Stimulated activated CD4-positive, alpha-beta T cell treated with anti-CD3 and anti-CD28 coated beads, Interleukin-2, amount 100 ng/mL, for 24 hours (primary cell): ENCODE measurements around the gene SH2D7.

Experiments
- DNase-seq, 2 donors: peaks; one replicate each; pipeline ENCODE4 v3.0.0-alpha.2; 2020

Gene SH2D7

DNA sequence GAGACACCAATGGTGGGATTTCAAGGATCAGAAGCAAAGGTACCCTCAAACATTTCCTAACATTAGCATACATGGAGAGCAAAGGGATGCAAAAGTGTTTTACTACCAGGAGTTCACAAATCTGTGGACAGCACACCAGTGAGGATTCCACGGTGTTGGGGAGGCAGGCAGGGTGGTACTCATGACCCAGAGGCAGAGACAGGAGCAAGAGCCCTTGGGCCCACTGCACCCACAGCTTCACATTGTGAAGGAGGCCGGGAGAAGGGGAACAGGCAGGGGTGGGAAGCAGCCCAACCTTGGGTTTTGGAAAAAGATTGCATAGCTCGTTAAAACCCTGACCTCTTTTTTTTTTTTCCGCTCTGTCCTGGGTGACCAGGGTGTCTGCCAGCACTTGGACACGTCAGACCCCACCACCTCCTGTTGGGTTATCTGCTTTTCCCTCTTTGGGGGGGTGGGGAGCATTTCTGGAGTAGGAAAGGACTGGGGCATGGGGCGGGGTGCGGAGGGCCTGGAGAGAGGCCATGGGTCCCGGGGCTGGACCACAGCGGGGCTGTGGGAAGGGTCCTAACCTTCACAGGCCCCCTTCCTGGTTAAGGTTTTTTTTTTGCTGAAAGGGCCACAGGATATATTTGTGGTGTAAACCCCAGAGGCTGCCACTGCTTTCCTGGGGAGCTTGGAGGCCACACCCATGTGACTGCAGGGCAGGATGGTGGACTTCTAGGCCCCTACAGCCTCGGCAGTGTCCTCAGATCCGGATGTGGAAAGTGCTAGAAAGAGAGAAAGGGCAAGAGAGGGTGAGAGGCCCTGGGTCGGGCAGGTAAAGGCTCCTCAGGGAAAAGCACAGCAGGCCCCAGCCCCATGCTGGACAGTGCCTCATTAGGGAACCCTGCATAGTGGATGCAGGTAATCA, 12.5 kb downstream of the SH2D7 start:
- no peak for DNase-seq

DNA sequence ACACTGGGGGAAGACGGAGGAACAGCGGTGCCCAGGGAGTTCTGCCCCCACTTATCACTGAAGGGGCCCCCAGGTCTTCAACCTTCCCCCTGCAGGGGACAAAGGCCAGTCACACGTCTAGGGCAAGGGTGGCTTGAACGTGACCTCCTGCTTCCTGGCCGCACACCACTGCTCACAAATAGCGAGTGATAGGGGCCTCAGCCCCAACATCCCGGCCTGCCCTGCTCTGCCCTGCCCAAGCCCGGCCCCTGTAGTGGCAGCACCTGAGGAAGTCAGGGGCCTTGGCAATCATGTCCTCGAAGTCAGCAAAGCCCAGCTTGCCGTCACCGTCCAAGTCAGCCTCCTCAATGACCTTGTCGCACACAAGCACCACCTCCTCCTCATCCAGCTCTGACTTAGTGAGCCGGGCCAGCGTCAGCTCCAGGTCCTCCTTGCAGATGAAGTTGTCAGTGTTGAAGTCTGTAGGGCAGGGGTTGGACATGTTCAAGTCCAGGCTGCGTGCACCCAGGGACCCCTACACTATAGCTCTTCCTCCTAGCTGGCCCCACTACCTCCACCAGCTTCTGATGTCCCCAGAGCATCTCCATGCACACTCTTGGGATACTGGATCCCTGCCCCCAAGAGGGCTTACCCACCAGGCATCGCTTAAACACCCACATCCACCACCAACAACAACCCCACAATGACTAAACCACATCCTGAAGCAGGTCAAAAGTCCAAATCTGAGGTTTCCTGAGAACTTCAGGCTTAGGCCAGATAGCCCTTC, 13.3 kb downstream of the SH2D7 start:
- no peak for DNase-seq

DNA sequence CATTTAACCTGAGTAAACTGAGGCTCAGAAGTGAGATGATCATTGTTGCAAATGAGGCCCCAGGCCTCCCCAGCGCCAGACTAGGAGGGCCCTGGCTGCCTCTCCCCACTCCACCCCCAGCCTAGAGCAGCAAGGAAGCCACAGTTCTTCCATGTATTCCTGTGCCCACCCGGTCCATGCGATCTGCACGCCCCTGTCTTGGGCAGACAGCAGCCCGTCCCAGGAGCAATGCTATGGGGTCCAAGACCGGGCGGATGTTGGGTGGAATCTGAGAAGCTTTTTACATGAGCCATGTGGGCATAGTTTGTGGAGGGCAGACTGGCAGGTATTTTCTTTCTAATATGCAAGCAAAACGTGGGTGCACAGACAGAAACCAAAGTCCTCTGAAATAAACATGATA, 15.1 kb downstream of the SH2D7 start:
- DNase-seq, result no peak

DNA sequence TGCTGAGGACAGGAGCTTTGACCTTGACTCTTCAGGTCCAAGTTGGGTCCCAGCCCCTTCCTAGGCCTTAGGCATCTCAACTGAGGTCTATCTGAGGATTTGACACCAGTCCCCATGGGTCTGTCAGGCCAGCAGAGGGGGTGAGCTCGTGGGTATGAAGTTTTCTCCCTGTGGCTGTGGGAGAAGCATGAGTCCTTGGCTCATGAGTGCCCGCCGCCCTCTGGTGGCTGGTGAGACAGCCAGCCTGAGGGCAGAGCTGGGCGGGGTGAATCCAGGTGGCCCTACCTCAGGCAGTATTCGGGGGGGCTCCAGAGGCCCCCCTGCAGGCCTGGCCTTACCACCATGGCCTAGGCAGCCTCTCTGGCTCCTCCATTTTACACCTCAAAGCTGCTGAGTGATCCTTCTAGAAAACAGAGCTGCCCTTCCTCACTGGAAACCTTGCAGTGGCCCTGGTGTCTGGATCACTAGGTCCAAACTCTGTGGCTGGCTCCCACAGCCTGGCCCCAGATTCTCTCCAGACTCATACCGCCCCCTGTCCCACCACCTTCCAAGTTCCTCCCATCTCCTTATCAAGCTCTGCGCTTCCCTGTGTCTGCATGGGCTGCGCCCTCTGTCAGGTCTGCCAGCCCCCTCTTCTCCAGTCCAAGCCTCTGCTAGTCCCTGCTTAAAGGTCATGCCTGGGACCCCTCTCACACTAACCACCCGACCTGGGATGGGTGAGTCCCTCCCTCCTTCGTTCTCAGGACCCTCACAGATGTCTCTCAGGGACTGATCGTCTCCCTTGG, 16.1 kb downstream of the SH2D7 start:
- DNase-seq, result peak; percentile 83 to 84

DNA sequence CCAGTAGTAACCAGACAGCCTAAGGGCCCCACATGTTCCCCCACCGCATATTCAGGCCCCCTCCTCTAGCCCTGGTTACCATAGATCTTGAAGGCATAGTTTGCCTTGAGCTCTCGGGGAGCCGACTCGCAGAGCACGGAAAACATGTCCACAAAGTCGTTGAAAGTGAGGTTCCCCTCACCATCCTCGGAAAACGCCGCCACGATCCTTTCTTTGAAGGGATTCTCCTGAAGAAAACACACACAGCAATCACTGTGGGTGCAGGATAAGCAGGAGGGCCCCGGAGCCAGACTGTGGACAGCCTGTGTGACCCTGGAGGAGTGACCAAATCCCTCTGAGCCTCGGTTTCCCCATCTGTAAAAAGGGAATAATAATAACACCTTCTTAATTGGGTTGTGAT, 16.8 kb downstream of the SH2D7 start:
- no peak for DNase-seq

- no peak for DNase-seq
These were observed 17.7 kb downstream of the SH2D7 start for GRCh38 chr15:78110096-78110495.

DNA sequence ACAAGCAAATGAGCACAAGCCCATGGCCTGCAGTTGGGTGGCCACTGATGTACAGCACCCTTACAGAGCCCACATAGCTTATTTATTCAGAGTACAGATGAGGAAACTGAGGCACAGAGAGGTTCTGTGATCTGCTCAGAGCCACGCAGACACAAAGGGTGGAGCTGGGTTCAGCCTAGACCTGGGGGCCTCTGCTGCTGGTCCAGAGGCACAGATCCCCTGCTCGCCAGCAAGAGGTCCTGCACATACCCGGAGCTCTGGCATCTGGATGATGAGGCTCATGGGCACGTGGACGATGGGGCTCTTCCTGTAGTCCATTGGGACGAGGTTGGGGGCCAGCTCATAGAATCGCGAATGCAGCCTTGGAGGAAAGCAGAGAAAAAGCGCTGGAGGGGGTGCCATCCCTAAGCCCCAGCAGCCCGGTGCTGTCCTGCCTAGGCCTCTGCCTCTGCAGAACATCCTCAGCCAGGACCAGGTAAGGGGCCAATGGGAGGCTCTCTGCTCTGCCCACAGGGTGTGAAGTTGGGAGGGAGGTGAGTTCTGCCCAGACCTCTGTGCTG, 18.6 kb downstream of the SH2D7 start:
- DNase-seq, result no peak

- DNase-seq, result no peak
These were observed 19.4 kb downstream of the SH2D7 start for GRCh38 chr15:78111788-78112187.

- no peak for DNase-seq
These were observed 20.2 kb downstream of the SH2D7 start for GRCh38 chr15:78112551-78112950.

- DNase-seq, result no peak
These were observed 28.2 kb downstream of the SH2D7 start for GRCh38 chr15:78120523-78120922.

- DNase-seq, result no peak
These were observed 32.9 kb downstream of the SH2D7 start for GRCh38 chr15:78125267-78125666.

- no peak for DNase-seq
These were observed 35.5 kb downstream of the SH2D7 start for GRCh38 chr15:78127882-78128281.

GRCh38 chr15:78129077-78129750, 36.9 kb downstream of the SH2D7 start:
- no peak for DNase-seq

DNA sequence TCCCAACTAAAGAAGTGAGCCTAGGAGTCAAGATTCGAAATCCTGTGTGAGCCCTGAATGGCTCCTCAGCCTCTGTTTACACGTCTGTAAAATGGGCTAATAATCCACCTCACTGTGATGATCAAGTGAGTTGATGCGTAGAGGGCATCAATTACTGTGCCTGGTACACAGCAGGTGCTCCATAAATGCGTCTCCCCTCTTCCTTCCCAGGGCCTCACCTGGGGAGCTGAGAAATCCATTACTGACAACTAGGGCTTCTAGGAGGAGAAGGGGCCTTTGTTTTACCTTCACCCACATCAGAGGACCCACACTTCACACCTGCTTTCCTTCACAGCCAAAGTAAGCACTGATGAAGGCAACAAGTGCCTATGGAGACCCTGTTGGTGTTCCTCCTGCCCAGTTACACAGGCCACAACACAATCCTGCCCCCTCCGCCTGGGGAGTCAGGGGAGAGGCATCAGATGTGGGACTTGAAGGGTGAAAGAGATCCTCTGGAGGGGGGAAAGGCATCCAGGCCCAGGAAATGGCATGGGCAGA, 37.5 kb downstream of the SH2D7 start:
- no peak for DNase-seq

GRCh38 chr15:78130466-78131294, 38.3 kb downstream of the SH2D7 start:
- DNase-seq, result peak in 1 of 2 donors; percentile 54

DNA sequence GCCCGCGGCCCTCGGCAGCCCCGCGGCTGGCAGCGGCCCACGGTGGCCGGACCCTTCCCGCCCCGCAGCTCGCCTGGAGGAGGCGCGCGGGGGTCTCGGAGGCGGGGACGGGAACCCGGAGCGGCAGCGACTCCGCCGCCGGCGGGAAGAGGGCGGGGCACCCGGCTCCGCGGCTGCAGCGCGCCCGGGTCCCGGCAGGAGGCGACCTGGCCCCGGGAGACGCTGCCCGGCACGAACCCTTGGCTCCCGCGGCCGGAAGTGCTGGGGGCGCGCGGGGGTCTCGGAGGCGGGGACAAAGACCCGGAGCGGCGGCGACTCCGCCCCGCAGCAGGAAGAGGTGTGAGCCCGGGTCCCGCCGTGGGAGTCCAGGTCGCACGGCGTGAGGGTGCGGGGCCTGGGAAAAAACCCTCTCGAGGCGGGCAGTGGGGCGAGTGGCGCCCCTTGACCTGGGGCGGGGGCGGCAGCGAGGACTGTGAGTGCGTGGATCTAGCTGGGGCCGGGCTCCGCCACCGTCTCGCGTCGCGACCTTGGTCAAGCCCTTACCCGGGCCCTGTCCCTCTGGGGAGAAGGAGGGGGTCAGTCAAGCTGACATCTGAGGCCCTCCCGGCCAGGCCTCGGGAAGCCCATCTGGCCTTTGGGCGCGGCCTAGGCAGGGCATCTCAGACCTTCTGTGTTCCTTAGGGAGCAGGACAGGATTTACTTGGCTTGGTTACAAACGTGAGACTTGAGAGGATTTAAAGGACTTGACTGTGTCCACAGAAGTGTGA, 39.1 kb downstream of the SH2D7 start, which contains the start of gene CIB2:
TSS of gene CIB2 (minus strand) at position 151 of the 767 bp plus-strand sequence. CDS start 230 bp downstream, outside the sequence.
- DNase-seq, result peak; percentile 76 to 83

- DNase-seq, result no peak
These were observed 41.4 kb downstream of the SH2D7 start for GRCh38 chr15:78133801-78134200.

DNA sequence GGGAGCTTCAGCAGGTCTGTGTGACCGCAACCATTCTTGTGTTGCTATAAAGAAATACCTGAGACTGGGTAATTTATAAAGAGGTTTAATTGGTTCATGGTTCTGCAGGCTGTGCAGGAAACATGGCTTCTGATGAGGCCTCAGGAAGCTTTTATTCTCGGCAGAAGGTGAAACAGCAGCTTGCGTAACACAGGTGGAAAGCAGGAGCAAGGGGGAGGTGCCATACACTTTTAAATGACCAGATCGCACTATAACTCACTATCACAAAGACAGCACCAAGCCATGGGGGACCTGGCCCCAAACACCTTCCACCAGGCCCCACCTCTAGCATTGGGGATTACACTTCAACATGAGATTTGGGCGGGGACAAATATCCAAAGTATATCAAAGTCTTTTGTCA, 47.2 kb downstream of the SH2D7 start:
- DNase-seq, result no peak

DNA sequence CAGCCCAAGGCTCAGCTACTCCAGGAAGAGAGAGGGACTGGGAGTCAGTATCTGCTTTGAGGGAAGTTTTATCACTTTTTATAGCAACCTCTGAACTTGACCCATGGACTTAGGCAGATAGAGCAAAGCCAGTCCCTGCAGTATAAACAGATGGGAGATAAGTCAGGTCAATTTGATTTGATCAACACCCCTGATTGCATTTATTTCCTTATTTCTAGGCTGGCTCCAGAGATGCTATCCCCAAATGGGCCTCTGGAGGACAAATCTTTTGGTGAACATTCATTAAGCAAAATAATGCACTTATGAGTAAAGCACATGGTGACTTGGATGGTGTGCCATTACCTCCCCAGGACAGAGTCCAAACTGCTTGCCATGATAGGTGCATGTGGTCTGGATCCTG, 47.9 kb downstream of the SH2D7 start:
- no peak for DNase-seq

- no peak for DNase-seq
These were observed 50.0 kb downstream of the SH2D7 start for GRCh38 chr15:78142332-78142731.
